Measurements from ENCODE around the gene HOXC4. TPM values are rescaled to one million over a fixed set of nuclear protein-coding genes. Genes with fewer than 3 reads are reported as not detected.
A peak's percentile ranks its signal among the peaks of the same experiment; 100 is the strongest.

Gene HOXC4
- total RNA-seq, 2 donors from 2014 or later, result 1.00 to 1.1 TPM

DNA sequence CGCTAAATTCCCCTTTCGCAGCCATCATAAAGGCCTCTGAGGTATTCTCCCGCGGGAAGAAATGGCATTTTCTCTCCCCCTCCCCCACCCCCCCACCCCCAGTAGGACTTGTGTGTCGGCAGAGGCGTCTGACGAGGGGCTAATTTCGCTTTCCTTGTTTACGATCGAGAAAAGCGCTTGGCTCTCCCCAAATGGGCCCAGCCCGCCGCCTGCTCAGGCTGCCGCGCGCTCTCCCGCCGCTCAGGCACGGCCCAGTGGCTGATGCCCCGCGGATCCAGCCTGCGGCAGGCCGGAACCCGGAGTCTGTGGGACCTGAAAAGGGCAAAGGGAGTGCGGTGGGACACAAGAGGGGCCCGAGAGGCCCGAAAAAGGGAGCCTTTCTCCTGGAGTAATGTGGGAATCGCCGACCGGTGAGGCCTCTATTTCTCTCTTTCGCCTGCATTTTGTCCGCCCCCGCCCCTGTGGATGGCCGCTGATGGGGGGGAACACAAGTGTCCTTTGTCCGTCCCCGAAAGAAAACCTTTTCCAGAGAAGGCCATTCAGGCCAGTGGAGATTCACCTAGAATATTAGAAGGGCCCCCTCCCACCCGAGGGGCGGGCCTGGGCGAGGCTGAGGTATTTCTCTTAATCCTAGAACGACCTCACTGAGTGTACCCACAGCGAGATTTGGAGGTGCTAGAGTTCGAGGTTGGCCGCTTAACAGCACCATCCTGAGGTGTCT lies 34.4 kb upstream of the HOXC4 start:
- no peak for ATAC-seq (replicated peaks in 1 of 2)
- Mint-ChIP-seq H3K9me3 (no peaks in the 10 kb centered on the region), H3K27me3 (ENCODE audit: low read depth) (peaks cover 75% of the 10 kb centered on the region), H3K27ac (no peak overlapping the region), H3K4me1 (ENCODE audit: low read depth) (peaks cover 36% of the 10 kb centered on the region), H3K36me3 (ENCODE audit: insufficient read depth in 2 of 2) (no peaks in the 10 kb centered on the region), H3K4me3 (peak overlapping the region; percentile 9 to 56)
- DNase-seq, result no peak

DNA sequence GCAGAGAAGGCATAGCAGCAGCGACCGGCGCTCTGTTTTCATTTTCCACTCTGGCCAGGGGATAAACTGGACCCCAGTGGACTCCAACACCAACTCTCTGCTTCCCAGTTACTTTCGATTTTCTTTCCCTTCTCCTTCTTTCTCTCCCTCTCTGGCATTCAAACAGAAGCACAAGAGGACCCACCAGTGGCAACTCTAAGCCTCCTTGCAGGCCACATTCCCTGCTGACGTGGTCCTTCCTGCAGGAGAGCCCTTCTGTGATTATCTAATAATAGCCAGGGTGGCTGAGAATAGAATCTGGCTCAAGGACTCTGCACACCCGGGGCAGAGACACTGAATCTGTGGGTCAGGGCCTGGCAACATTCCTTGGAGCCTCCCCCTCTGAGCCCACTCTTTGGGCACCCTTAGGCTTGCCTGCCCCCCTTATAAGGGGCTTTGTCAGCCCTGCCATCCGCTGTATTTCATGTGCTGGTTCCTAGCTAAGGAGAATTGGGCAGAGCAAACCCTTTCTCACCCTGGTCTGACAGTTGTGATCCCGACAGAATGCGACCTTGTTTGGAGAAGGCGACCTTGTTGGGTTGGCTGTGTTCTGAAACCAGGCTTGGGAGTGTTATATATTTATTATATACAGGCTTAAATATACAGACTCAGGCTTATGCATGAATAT lies 33.6 kb upstream of the HOXC4 start:
- H3K27ac Mint-ChIP-seq, result no peak overlapping the region
- H3K4me1 Mint-ChIP-seq (ENCODE audit: low read depth), result peaks cover 28% of the 10 kb centered on the region
- no peak for ATAC-seq (replicated peaks in 1 of 2)
- no peaks in the 10 kb centered on the region for H3K9me3 Mint-ChIP-seq
- DNase-seq, result no peak
- H3K27me3 Mint-ChIP-seq (ENCODE audit: low read depth), result peaks cover 75% of the 10 kb centered on the region
- peak overlapping the region; percentile 25 to 58 for H3K4me3 Mint-ChIP-seq
- H3K36me3 Mint-ChIP-seq (ENCODE audit: insufficient read depth in 2 of 2), result no peaks in the 10 kb centered on the region

DNA sequence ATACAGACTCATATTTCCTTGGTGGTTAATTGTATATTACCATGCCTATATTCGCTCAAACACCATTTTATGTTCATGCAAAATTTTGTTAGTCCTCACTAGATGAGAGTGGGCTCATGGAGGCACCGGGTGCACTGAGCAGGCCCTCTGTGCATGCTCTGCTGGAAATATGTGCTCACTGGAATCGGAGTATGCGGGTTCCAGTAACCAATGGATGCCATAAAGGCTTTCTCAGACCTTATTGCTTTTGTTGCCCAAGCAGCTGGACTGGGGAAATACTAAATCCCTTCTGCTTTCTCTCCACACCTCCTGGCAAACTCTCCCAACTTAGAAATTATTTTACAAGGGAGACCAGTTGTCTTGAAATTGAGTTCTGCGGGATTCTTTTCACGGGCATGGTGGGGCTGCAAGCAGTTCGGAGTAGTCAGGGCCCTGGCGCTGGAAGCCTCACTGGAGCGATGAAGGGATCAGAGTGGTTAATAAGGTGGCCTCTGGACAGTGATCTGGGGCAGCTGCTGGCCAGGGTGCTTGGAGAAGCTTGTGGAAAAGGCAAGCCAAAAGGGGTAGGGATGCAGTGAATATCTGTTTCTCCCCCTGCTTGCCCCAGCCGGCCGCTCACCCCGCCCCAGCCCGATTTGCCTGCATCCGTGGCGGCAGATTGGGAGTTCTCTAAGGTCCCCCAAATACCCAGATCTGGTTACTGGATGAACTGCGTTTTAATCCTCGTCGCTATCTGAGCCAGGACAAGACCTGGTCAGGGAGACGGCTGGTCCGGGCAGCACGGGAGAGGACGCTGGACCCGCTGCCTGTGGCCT lies 32.8 kb upstream of the HOXC4 start:
- Mint-ChIP-seq H3K4me3 (no peak overlapping the region), H3K4me1 (ENCODE audit: low read depth) (peaks cover 24% of the 10 kb centered on the region), H3K36me3 (ENCODE audit: insufficient read depth in 2 of 2) (no peaks in the 10 kb centered on the region), H3K27ac (no peak overlapping the region), H3K27me3 (ENCODE audit: low read depth) (peaks cover 75% of the 10 kb centered on the region), H3K9me3 (no peaks in the 10 kb centered on the region)
- ATAC-seq (replicated peaks in 1 of 2) (no peak), DNase-seq (no peak)

DNA sequence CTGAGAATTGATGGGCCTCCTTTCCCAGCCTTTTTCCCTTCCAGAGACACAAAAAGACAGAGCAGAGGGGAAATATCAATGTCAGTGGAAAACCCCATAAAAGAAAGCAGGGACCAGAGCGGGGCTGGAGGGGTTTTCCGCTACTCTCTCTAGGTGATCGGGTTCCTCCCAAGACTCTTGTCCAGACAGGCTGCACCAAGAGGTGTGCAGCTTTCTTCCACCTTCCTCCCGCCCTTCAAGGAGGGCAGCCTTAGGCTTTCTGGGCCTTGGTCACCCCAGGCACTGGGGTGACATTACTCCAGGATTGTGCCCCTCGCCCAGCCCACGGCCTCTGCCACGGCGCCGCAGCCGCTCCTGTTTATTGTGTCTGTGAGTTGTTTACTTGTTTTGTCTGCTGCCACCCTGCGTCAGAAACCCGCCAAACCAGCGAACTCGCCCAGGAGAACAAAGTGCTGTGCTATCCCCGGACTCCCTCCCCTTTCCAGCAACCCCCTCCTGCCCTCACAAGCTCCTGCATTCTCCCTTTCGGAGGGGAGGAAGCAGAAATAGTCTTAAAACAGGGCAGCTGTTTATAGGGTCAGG lies 32.1 kb upstream of the HOXC4 start:
- Mint-ChIP-seq H3K9me3 (no peaks in the 10 kb centered on the region), H3K4me3 (peak overlapping the region in 1 of 2 donors; percentile 46), H3K4me1 (ENCODE audit: low read depth) (peaks cover 24% of the 10 kb centered on the region), H3K27ac (no peak overlapping the region), H3K36me3 (ENCODE audit: insufficient read depth in 2 of 2) (no peaks in the 10 kb centered on the region), H3K27me3 (ENCODE audit: low read depth) (peaks cover 76% of the 10 kb centered on the region)
- DNase-seq (no peak), ATAC-seq (replicated peaks in 1 of 2) (no peak)

DNA sequence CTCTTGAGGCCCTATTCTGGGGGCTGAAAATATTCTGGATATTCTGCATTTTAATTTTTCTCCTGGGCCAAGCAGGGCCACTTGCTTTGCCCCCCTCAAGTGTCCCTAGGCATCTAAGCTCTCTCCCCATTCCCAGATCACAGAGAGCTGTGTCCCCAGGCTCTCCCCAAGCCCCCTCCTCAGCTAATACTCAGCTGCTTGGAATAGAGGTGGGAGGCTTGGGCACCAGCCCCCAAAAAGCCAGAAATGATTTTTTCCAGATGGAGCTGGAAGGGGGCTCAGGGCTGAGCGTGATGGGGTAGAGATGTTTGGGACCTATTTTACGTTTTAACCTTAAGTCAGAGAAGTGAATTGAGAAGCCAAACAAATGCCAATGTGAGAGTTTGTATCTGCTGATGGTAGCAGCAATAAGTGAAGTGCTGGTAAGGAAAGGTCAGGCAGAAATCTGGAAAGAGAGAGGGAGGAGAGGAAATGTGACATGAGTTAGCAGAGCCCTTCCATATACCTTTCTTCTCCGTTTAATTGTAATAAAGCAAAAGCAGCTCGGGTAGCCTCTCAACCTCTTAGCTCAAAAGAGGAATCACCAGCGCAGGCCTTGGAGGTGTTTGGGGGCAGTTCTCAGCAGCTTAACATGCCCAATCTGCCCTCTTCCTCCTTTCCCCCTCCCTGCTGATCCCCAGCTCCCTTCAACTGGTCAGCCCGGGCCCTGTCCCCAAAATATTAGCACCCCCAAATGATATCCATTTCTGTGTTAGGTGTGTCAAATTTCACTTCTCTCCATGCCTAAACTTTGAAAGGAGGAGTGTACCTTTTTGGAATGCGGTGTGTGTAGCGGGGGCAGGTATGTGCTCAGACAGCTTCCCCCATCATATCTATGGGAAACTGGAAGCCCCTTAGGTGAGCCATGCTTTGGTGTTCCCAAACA lies 30.4 kb upstream of the HOXC4 start:
- ATAC-seq (replicated peaks in 1 of 2) (no peak), DNase-seq (no peak)
- Mint-ChIP-seq H3K9me3 (no peaks in the 10 kb centered on the region), H3K27me3 (ENCODE audit: low read depth) (peaks cover 86% of the 10 kb centered on the region), H3K4me3 (no peak overlapping the region), H3K27ac (no peak overlapping the region), H3K36me3 (ENCODE audit: insufficient read depth in 2 of 2) (no peaks in the 10 kb centered on the region), H3K4me1 (ENCODE audit: low read depth) (peaks cover 24% of the 10 kb centered on the region)

DNA sequence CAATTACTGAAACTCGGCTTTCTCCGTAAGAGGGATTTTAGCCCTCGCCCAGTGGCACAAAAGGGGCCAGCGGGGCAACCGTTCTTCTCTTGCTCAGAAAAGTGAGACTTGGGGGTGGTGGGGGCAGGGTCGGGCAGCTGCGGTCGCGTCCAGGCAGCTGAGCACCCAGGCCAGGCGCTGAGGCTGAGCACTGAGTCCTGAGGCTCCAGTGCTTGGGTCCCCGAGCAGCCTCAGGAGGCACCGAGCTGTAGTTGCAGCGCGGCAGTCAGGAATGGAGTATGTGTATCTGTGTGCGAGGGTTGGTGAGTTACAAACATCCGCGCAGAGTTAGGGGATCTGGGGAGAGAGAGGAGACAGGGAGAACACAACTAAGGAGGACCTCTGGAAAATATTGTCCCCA lies 29.5 kb upstream of the HOXC4 start:
- H3K36me3 Mint-ChIP-seq (ENCODE audit: insufficient read depth in 2 of 2), result no peaks in the 10 kb centered on the region

DNA sequence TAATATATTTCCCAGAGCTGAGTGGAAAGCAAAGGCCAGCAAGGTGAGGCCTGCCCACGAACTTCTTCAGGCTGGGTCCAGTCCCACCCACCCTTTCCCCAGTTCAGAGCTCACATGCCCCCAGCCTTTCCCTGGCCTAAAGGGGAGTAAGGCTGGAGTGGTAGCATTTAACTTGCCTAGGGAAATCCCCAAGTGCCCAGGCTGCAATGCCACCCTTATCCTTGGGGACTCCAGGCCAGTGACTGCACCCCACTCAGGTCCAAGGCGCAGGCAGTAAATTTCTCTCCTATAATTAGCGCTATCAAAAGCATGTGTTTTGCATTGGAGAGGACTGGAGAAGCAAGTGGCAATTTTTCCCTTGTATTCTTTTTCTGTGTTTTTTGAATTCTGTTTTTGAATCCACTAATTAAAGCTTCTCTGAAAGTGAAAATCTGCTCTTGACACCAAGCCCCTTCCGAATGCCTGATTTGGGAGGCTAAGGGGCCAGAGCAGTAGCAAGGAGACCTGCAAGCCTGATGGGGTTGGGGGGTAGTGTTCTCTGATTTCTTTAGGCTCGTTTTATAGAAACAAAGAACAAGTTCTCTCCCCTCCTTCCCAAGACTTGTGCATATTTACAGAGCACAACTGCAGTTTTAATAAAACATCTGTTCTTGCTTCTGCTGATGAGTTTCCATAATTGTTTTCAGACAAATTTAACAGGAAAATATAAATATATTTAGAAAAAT lies 28.9 kb upstream of the HOXC4 start:
- DNase-seq (no peak), ATAC-seq (replicated peaks in 1 of 2) (no peak)
- Mint-ChIP-seq H3K4me3 (no peak overlapping the region), H3K27ac (no peak overlapping the region), H3K4me1 (ENCODE audit: low read depth) (peaks cover 26% of the 10 kb centered on the region), H3K9me3 (no peaks in the 10 kb centered on the region), H3K36me3 (ENCODE audit: insufficient read depth in 2 of 2) (no peaks in the 10 kb centered on the region), H3K27me3 (ENCODE audit: low read depth) (peaks cover 93% of the 10 kb centered on the region)

More for the DNA sequence above, 29.5 kb upstream of the HOXC4 start:
- ATAC-seq (replicated peaks in 1 of 2) (no peak), DNase-seq (no peak)
- H3K4me3 Mint-ChIP-seq, result no peak overlapping the region
- H3K9me3 Mint-ChIP-seq, result no peaks in the 10 kb centered on the region
- H3K27me3 Mint-ChIP-seq (ENCODE audit: low read depth), result peaks cover 92% of the 10 kb centered on the region
- H3K4me1 Mint-ChIP-seq (ENCODE audit: low read depth), result peaks cover 25% of the 10 kb centered on the region
- H3K27ac Mint-ChIP-seq, result no peak overlapping the region

DNA sequence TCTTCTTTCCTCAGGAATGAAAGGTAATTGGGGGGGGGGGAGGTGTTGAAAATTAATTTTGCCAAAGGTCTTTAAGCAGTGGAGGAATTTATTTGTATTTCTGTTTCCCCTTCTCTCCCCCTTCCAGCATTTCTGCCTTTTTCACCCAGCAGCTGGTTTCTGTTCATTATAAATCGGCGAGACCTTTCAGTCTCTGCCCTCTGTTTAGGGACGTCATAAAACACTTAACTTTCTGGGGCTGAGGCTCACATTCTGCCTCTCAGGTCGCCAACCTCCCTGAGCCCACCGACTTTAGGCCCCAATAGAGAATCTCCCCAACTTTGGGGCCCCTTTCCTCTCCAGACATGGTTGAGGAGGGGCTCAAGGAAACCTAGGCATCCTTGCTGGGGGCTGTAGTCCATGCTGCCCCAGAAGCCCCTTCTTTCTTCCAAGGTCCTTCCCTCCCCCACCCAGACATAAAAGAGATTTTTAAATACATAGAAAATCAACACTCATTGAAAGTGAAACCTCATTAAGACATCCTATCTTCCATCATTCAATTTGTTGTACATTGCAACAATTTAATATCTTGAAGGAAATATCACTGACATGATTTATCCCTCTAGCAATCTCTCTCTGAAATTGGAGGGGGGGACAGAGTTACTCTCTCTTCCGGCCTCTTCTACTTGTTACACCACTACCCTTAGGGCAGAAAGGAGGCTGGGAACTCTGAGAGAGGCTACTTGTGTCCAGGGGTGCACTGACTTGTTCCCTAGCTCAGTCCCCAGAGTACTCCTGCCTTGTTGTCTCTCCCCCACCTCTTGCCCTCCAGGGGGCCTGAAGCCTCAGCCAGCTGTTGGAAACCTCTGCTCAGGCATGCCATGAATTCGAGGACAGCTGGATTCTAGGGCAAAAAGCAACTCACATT lies 27.9 kb upstream of the HOXC4 start:
- no peaks in the 10 kb centered on the region for H3K9me3 Mint-ChIP-seq
- no peak overlapping the region for H3K27ac Mint-ChIP-seq
- H3K36me3 Mint-ChIP-seq (ENCODE audit: insufficient read depth in 2 of 2), result no peaks in the 10 kb centered on the region
- no peak for DNase-seq
- peaks cover 96% of the 10 kb centered on the region for H3K27me3 Mint-ChIP-seq (ENCODE audit: low read depth)
- peaks cover 22% of the 10 kb centered on the region for H3K4me1 Mint-ChIP-seq (ENCODE audit: low read depth)
- H3K4me3 Mint-ChIP-seq, result no peak overlapping the region
- ATAC-seq (replicated peaks in 1 of 2), result no peak

DNA sequence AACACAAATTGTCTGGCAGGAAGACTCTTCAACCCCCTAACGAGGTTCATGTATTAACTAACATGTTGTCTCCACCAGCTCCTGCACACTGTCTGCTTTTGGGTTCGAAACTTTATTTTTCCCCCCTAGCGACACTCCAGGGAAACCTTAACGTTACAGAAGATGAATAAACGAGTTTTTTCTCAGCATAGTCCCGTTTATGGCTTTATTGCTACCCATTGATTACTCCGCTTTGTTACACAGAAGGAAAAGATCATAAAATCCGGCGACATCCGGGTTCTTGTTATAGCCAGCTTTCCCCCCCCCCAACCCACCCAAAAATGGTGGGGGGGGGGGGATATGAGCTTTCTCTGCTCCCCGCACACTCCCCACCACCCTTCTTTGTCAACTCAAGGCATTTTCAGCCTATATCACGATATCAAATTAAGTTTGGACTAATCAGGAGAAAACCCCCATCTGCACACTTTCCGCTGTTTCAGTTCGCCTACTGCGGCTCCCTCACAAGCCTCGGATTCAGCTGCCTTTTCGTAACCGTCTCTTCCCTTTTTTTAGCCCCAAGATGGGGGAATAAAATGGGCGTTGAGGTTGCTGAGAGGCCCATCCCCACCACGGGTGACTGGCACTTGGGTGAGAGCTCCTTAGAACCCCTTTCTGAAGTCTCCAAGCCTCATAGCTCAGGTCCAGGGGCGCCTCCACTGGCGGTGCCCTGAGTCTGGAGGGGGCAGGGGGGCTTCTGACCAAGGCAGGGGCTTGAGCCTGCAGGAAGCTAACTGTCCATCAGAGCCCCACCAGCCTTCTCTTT lies 26.8 kb upstream of the HOXC4 start:
- H3K9me3 Mint-ChIP-seq, result no peaks in the 10 kb centered on the region
- no peaks in the 10 kb centered on the region for H3K36me3 Mint-ChIP-seq (ENCODE audit: insufficient read depth in 2 of 2)
- peak overlapping the region; percentile 57 to 64 for H3K4me3 Mint-ChIP-seq
- peaks cover 95% of the 10 kb centered on the region for H3K27me3 Mint-ChIP-seq (ENCODE audit: low read depth)
- no peak overlapping the region for H3K27ac Mint-ChIP-seq
- ATAC-seq (replicated peaks in 1 of 2), result no peak
- H3K4me1 Mint-ChIP-seq (ENCODE audit: low read depth), result peaks cover 22% of the 10 kb centered on the region
- no peak for DNase-seq

DNA sequence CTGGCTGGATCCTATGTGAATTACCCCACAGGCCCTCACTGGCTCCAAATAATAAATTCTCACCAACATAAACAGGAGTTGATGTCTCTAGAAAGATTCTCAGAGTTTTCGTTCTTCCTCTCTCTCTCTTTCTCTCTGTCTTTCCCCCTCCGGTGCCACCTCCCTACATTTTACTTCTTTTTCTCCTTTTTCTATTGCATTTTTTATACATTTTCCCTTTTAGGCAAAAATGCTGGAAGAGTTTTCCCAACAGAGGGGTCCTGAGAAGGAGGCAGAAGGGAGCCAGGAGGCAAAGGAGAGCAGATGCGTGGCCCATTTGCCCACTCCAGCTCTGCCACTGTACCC lies 26.2 kb upstream of the HOXC4 start:
- no peak for ATAC-seq (replicated peaks in 1 of 2)
- Mint-ChIP-seq H3K27me3 (ENCODE audit: low read depth) (peaks cover 95% of the 10 kb centered on the region), H3K36me3 (ENCODE audit: insufficient read depth in 2 of 2) (no peaks in the 10 kb centered on the region), H3K27ac (no peak overlapping the region), H3K9me3 (no peaks in the 10 kb centered on the region), H3K4me3 (peak overlapping the region in 1 of 2 donors; percentile 57), H3K4me1 (ENCODE audit: low read depth) (peaks cover 25% of the 10 kb centered on the region)
- DNase-seq, result no peak
